ENCODE measurements around the gene CACNG7. TPM values are rescaled to one million over a fixed set of nuclear protein-coding genes. Genes with fewer than 3 reads are reported as not detected.

Gene CACNG7
- total RNA-seq, 4 donors from 2014 or later, result not detected

- TF ChIP-seq CTCF (IDR thresholded peaks at IDR 0.05; ENCODE audit: low read depth), result no peak
These were observed 10.3 kb upstream of the CACNG7 start for GRCh38 chr19:53898636-53899341.

GRCh38 chr19:53900191-53900860, 8.8 kb upstream of the CACNG7 start:
- no peak for TF ChIP-seq CTCF (IDR thresholded peaks at IDR 0.05; ENCODE audit: low read depth)

- no peak for TF ChIP-seq CTCF (IDR thresholded peaks at IDR 0.05; ENCODE audit: low read depth)
These were observed 5.9 kb upstream of the CACNG7 start for GRCh38 chr19:53903055-53903680.

- no peak for TF ChIP-seq CTCF (IDR thresholded peaks at IDR 0.05; ENCODE audit: low read depth)
These were observed 4.2 kb upstream of the CACNG7 start for GRCh38 chr19:53904909-53905308.

GRCh38 chr19:53905787-53906186, 3.3 kb upstream of the CACNG7 start:
- TF ChIP-seq CTCF (IDR thresholded peaks at IDR 0.05; ENCODE audit: low read depth), result no peak

- TF ChIP-seq CTCF (IDR thresholded peaks at IDR 0.05; ENCODE audit: low read depth), result no peak
These were observed 2.6 kb upstream of the CACNG7 start for GRCh38 chr19:53906211-53907192.
